ENCODE data around the gene MGAT5. TPM values are rescaled to one million over a fixed set of nuclear protein-coding genes. Genes with fewer than 3 reads are reported as not detected.
A peak's percentile ranks its signal among the peaks of the same experiment; 100 is the strongest.

The MGAT5 gene
- total and polyA plus RNA-seq, 4 donors, result 3.6 to 53.7 (median 31.3) TPM

DNA sequence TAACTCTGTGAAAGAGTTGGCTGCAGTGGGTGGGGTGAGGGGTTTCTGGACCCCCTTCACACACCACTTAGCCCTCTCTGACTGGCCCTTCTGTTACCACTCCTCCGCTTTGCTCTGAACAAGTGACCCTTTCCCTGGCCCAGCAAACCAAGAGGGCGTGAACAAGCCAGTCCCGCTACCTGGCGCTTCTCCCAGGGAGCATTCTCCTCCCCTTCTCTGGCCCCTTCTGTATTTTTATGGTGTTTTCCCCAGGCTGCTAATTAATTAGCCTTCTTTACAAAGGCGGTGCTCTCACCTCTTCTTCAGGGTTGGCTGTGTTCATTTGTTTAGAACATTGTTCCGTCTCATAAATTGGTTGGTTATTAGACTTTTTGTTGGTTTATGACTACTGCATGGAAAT, 180.1 kb downstream of the MGAT5 start:
- Histone ChIP-seq H3K27me3 (ENCODE audit: control insufficient read depth in 3 of 3, insufficient read depth in 3 of 3, low read length in 2 of 3) (no peaks in the 10 kb centered on the region), H3K9me3 (ENCODE audit: control insufficient read depth in 4 of 4, insufficient read depth in 3 of 4, low read length in 3 of 4) (no peaks in the 10 kb centered on the region), H3K4me3 (no peak overlapping the region), H3K9ac (ENCODE audit: insufficient read depth in 1 of 2, low read length in 2 of 2) (no peak overlapping the region), H3K36me3 (ENCODE audit: control insufficient read depth in 4 of 4, insufficient read depth in 4 of 4, low read length in 4 of 4) (peaks cover 0 to 20% (median 9%) of the 10 kb centered on the region in 4 donors), H3K4me1 (ENCODE audit: control insufficient read depth in 5 of 5, insufficient read depth in 5 of 5, low read length in 5 of 5) (no peaks in the 10 kb centered on the region), H3K27ac (ENCODE audit: low read depth in 1 of 2, low read length in 1 of 2) (no peak overlapping the region)
- no peak for ATAC-seq (ENCODE audit: insufficient read depth, low FRiP score)
- DNase-seq, result no peak
- 97% methylated on average over 6 of the region's 6 CpGs for WGBS, 2 donors
- TF ChIP-seq, protein P1, sequence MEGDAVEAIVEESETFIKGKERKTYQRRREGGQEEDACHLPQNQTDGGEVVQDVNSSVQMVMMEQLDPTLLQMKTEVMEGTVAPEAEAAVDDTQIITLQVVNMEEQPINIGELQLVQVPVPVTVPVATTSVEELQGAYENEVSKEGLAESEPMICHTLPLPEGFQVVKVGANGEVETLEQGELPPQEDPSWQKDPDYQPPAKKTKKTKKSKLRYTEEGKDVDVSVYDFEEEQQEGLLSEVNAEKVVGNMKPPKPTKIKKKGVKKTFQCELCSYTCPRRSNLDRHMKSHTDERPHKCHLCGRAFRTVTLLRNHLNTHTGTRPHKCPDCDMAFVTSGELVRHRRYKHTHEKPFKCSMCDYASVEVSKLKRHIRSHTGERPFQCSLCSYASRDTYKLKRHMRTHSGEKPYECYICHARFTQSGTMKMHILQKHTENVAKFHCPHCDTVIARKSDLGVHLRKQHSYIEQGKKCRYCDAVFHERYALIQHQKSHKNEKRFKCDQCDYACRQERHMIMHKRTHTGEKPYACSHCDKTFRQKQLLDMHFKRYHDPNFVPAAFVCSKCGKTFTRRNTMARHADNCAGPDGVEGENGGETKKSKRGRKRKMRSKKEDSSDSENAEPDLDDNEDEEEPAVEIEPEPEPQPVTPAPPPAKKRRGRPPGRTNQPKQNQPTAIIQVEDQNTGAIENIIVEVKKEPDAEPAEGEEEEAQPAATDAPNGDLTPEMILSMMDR (IDR thresholded peaks at IDR 0.05; ENCODE audit: control extremely low read depth, extremely low read depth), result no peak

DNA sequence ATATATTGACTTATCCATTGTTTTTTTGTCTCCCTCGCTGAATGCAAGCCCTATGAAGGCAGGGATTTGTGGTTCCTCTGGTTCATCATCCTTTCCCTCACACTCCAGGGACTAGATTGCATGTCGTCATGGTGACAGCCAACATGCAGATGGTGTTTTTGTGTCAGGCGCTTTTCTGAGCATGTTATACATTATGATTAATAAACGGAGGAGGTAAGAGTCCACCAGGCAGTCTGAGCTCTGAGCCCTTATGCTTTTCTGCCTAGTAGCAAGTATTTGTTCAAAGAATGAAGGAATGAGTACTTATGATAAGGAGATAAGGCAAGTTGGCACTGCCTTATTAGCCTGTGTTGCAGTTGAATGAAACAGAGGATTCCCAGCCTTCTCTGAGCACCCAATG, 181.6 kb downstream of the MGAT5 start:
- Histone ChIP-seq H3K27ac (ENCODE audit: low read depth in 1 of 2, low read length in 1 of 2) (no peak overlapping the region), H3K9ac (ENCODE audit: insufficient read depth in 1 of 2, low read length in 2 of 2) (no peak overlapping the region), H3K27me3 (ENCODE audit: control insufficient read depth in 3 of 3, insufficient read depth in 3 of 3, low read length in 2 of 3) (no peaks in the 10 kb centered on the region), H3K36me3 (ENCODE audit: control insufficient read depth in 4 of 4, insufficient read depth in 4 of 4, low read length in 4 of 4) (peaks cover 0 to 20% (median 8%) of the 10 kb centered on the region in 4 donors), H3K9me3 (ENCODE audit: control insufficient read depth in 4 of 4, insufficient read depth in 3 of 4, low read length in 3 of 4) (no peaks in the 10 kb centered on the region), H3K4me3 (no peak overlapping the region), H3K4me1 (ENCODE audit: control insufficient read depth in 5 of 5, insufficient read depth in 5 of 5, low read length in 5 of 5) (no peaks in the 10 kb centered on the region)
- TF ChIP-seq, protein P1 (IDR thresholded peaks at IDR 0.05; ENCODE audit: control extremely low read depth, extremely low read depth), result no peak
- WGBS, 2 donors, result 85 to 98% methylated on average over 4 of the region's 4 CpGs
- ATAC-seq (ENCODE audit: insufficient read depth, low FRiP score) (no peak), DNase-seq (peak in 1 of 3 donors; percentile 20)

DNA sequence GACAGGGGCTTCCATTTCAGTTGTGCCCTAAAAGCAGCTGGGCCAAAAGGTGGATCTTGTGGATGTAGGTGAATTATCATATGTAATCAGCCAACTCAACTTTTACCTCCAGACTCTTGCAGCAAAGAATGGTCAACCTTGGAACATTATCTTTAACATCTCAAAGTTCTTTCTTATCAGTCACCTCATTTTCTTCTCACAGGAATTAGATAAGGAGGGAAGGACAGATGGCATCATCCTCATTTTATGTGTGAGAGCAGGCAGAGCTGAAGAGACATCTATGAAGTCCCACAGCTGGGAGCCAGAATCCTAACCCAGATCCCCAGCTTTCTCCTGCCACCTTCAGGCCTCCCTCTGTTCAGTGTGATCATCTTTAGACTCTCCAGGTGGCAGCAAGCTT, 182.1 kb downstream of the MGAT5 start:
- H3K27ac ChIP-seq (ENCODE audit: low read depth in 1 of 2, low read length in 1 of 2), result no peak overlapping the region
- H3K9ac ChIP-seq (ENCODE audit: insufficient read depth in 1 of 2, low read length in 2 of 2), result no peak overlapping the region
- no peak overlapping the region for H3K4me3 ChIP-seq
- peaks cover 0 to 19% (median 8%) of the 10 kb centered on the region in 4 donors for H3K36me3 ChIP-seq (ENCODE audit: control insufficient read depth in 4 of 4, insufficient read depth in 4 of 4, low read length in 4 of 4)
- H3K9me3 ChIP-seq (ENCODE audit: control insufficient read depth in 4 of 4, insufficient read depth in 3 of 4, low read length in 3 of 4), result no peaks in the 10 kb centered on the region
- ATAC-seq (ENCODE audit: insufficient read depth, low FRiP score) (no peak), DNase-seq (no peak)
- TF ChIP-seq, protein P1 (IDR thresholded peaks at IDR 0.05; ENCODE audit: control extremely low read depth, extremely low read depth), result no peak
- no peaks in the 10 kb centered on the region for H3K27me3 ChIP-seq (ENCODE audit: control insufficient read depth in 3 of 3, insufficient read depth in 3 of 3, low read length in 2 of 3)
- no peaks in the 10 kb centered on the region for H3K4me1 ChIP-seq (ENCODE audit: control insufficient read depth in 5 of 5, insufficient read depth in 5 of 5, low read length in 5 of 5)

DNA sequence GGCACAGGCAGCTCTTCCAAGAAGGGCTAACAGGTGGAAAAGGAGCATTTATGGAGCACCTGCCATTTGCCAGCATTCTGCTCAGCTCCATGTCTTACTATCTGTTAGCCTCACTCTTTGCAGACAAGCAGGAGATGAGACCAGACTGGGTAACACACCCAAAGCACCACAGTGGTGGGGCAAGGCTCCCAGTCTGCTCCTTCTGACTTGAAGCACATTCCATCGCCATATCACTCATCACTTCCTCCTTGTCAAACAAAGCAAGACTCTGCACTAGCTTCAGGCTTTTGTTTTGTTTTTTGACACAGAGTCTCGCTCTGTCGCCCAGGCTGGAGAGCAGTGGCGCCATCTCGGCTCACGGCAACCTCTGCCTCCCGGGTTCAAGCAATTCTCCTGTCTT, 182.8 kb downstream of the MGAT5 start:
- Histone ChIP-seq H3K4me3 (no peak overlapping the region), H3K27me3 (ENCODE audit: control insufficient read depth in 3 of 3, insufficient read depth in 3 of 3, low read length in 2 of 3) (no peaks in the 10 kb centered on the region), H3K9ac (ENCODE audit: insufficient read depth in 1 of 2, low read length in 2 of 2) (no peak overlapping the region), H3K9me3 (ENCODE audit: control insufficient read depth in 4 of 4, insufficient read depth in 3 of 4, low read length in 3 of 4) (no peaks in the 10 kb centered on the region), H3K27ac (ENCODE audit: low read depth in 1 of 2, low read length in 1 of 2) (no peak overlapping the region), H3K4me1 (ENCODE audit: control insufficient read depth in 5 of 5, insufficient read depth in 5 of 5, low read length in 5 of 5) (no peaks in the 10 kb centered on the region), H3K36me3 (ENCODE audit: control insufficient read depth in 4 of 4, insufficient read depth in 4 of 4, low read length in 4 of 4) (peaks cover 0 to 16% (median 7%) of the 10 kb centered on the region in 4 donors)
- ATAC-seq (ENCODE audit: insufficient read depth, low FRiP score) (no peak), DNase-seq (no peak)
- TF ChIP-seq, protein P1 (IDR thresholded peaks at IDR 0.05; ENCODE audit: control extremely low read depth, extremely low read depth), result no peak
- WGBS, 2 donors, result 91 to 96% methylated on average over 7 of the region's 7 CpGs
